ENCODE measurements around the gene TACR2. TPM values are rescaled to one million over a fixed set of nuclear protein-coding genes. Genes with fewer than 3 reads are reported as not detected.

TACR2 gene
- total RNA-seq: 1 to 10 TPM in 3 of 4 donors, under 1 TPM in 1; 0.65 to 4.5 (median 1.3) TPM

DNA sequence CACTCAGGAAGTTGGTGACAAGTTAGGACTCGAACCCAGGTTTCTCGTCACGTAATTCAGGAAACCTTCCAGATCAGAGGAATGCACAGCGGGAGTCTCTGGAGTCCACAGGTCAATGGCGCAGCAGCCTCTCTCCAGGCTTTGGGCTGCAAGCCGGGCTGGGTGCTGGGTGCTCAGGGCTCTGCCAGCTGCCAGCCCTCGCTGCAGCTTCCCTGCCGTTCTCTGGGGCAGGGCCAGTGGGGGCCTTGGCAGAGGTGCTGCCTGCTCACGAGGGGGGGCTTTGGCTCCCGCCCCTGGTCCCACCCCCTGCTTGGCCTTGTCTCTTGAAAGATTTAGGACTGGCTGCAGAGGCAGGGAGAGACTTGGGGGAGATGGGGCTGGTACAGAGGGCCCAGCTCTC lies at the start of gene TACR2:
Gene TACR2, minus strand, starts transcription at position 224 of the 400 bp plus-strand sequence. CDS start 595 bp downstream, outside the sequence.
- TF ChIP-seq, protein P1, sequence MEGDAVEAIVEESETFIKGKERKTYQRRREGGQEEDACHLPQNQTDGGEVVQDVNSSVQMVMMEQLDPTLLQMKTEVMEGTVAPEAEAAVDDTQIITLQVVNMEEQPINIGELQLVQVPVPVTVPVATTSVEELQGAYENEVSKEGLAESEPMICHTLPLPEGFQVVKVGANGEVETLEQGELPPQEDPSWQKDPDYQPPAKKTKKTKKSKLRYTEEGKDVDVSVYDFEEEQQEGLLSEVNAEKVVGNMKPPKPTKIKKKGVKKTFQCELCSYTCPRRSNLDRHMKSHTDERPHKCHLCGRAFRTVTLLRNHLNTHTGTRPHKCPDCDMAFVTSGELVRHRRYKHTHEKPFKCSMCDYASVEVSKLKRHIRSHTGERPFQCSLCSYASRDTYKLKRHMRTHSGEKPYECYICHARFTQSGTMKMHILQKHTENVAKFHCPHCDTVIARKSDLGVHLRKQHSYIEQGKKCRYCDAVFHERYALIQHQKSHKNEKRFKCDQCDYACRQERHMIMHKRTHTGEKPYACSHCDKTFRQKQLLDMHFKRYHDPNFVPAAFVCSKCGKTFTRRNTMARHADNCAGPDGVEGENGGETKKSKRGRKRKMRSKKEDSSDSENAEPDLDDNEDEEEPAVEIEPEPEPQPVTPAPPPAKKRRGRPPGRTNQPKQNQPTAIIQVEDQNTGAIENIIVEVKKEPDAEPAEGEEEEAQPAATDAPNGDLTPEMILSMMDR (IDR thresholded peaks at IDR 0.05; ENCODE audit: low read depth): no peak

DNA sequence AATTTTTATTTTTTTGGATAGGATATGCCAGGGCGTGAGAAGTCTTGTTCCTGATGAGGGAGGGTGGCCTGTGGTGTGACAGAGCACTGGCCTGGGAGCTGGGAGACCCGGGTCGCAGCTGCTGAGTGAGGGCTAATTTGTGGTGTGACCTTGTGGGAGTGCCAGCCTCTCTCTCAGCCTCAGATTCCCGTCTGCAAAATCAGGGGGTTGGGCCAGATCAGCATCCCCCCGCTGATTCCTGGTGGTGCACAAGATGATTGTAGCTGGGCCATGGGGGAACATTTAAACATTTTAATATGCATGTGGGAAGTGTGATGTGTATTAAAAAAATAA lies 49.4 kb upstream of the TACR2 start:
- TF ChIP-seq, protein P1 (IDR thresholded peaks at IDR 0.05; ENCODE audit: low read depth): no peak

- TF ChIP-seq, protein P1 (IDR thresholded peaks at IDR 0.05; ENCODE audit: low read depth): no peak
Observed at GRCh38 chr10:69465457-69466157, 48.9 kb upstream of the TACR2 start.

- TF ChIP-seq, protein P1 (IDR thresholded peaks at IDR 0.05; ENCODE audit: low read depth): no peak
Observed at GRCh38 chr10:69464801-69465401, 48.2 kb upstream of the TACR2 start.

GRCh38 chr10:69464401-69464800 lies 47.7 kb upstream of the TACR2 start:
- TF ChIP-seq, protein P1 (IDR thresholded peaks at IDR 0.05; ENCODE audit: low read depth): no peak

DNA sequence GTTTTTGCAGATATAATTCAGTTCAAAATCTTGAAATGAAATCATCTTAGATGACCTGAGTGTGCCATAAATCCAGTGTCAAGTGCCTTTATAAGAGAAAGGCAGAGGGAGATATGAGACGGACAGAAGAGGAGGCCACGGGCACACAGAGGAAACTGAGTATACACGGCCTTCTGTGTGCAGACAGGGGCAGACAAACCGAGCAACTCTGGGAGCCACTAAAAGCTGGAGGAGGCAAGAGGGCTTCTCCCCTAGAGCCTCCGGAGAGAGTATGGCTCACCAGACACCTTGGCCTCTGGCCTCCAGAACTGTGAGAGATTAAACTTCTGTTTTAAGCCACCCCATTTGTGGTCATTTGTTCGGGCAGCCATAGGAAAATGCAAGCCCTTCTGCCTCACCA lies 47.2 kb upstream of the TACR2 start:
- TF ChIP-seq, protein P1 (IDR thresholded peaks at IDR 0.05; ENCODE audit: low read depth): no peak

DNA sequence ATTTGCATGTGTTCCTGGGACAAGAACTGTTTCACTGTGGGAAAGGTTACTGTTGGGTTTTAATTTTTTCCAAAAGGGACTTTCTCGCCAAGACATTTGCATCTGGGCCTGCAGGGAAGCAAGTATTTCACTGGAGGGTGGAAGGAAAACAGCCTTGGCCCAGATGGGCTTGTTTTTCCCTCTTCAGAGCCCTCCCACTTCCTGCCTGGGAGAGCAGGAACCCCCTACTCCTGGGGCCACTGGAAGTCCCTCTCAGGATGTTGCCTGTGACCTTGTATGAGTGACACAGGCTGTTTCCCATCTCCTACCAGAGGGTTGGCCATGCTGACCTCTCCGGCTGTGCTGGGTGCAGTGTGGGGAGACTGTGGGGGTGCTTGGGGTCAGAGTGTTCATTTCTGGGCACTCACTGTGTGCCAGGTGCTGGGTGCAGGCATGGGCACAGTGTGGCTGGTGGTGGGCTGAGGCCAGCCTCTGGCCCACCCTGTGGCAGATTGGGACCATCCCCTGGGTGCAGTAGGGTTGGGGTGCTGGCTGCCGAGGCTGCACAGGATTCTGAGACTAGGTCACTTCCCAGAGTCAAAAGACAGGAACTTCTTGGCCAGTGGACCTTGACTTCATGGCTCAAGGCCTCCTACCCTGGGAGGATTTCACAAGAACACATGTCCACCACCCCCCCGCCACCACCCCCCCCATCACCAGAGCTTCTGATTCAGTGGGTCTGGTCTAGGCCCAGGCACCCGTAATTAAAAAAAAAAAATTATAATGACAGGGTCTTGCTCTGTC lies 44.7 kb upstream of the TACR2 start:
- TF ChIP-seq, protein P1 (IDR thresholded peaks at IDR 0.05; ENCODE audit: low read depth): no peak

All from subcutaneous adipose tissue (tissue), 4 donors.